HG02610 (cell line): ENCODE data around the gene TTC39B.
A peak's percentile ranks its signal among the peaks of the same experiment; 100 is the strongest.
"Not testable (repeated sequence)": the region's sequence is repeated elsewhere in the genome, so short reads cannot be mapped to it uniquely, and the experiment has no call there.

Source experiments
- ATAC-seq: cut with Tn5 transposase; IDR thresholded peaks from one replicate; pipeline ENCODE4 v1.9.1; 2021; ENCODE audit warnings: mild to moderate bottlenecking, moderate library complexity; ENCODE audit not compliant: unreplicated experiment

Gene TTC39B

GRCh38 chr9:15271403-15271802, 35.6 kb downstream of the TTC39B start:
- peak; percentile 57 for ATAC-seq

GRCh38 chr9:15268782-15269181, 38.2 kb downstream of the TTC39B start:
- ATAC-seq, result no peak

GRCh38 chr9:15268317-15268716, 38.7 kb downstream of the TTC39B start:
- ATAC-seq, result no peak

GRCh38 chr9:15264918-15265317, 42.1 kb downstream of the TTC39B start:
- no peak for ATAC-seq

- no peak for ATAC-seq
Measured at GRCh38 chr9:15262581-15262980, 44.4 kb downstream of the TTC39B start.

GRCh38 chr9:15256426-15256825, 50.6 kb downstream of the TTC39B start:
- no peak for ATAC-seq

GRCh38 chr9:15253786-15254185, 53.2 kb downstream of the TTC39B start:
- no peak for ATAC-seq

GRCh38 chr9:15253197-15253596, 53.8 kb downstream of the TTC39B start:
- no peak for ATAC-seq

- ATAC-seq, result no peak
Measured at GRCh38 chr9:15249981-15250380, 57.0 kb downstream of the TTC39B start.

- ATAC-seq, result no peak
Measured at GRCh38 chr9:15249042-15249818, 57.8 kb downstream of the TTC39B start.

- no peak for ATAC-seq
Measured at GRCh38 chr9:15248621-15249020, 58.4 kb downstream of the TTC39B start.

- ATAC-seq, result no peak
Measured at GRCh38 chr9:15248081-15248480, 58.9 kb downstream of the TTC39B start.

GRCh38 chr9:15246708-15247107, 60.3 kb downstream of the TTC39B start:
- ATAC-seq, result no peak

GRCh38 chr9:15246243-15246642, 60.8 kb downstream of the TTC39B start:
- no peak for ATAC-seq

GRCh38 chr9:15244001-15244441, 63.0 kb downstream of the TTC39B start:
- ATAC-seq, result no peak

- no peak for ATAC-seq
Measured at GRCh38 chr9:15243081-15243480, 63.9 kb downstream of the TTC39B start.

- no peak for ATAC-seq
Measured at GRCh38 chr9:15240927-15241326, 66.1 kb downstream of the TTC39B start.

GRCh38 chr9:15239816-15240215, 67.2 kb downstream of the TTC39B start:
- no peak for ATAC-seq

GRCh38 chr9:15238646-15239045, 68.4 kb downstream of the TTC39B start:
- ATAC-seq, result no peak

GRCh38 chr9:15235658-15236057, 71.4 kb downstream of the TTC39B start:
- ATAC-seq, result no peak

- ATAC-seq, result not testable (repeated sequence)
Measured at GRCh38 chr9:15233941-15234490, 73.0 kb downstream of the TTC39B start.

- ATAC-seq, result not testable (repeated sequence)
Measured at GRCh38 chr9:15232706-15233280, 74.2 kb downstream of the TTC39B start.
